Measurements from ENCODE around the gene GPR17.

DNA sequence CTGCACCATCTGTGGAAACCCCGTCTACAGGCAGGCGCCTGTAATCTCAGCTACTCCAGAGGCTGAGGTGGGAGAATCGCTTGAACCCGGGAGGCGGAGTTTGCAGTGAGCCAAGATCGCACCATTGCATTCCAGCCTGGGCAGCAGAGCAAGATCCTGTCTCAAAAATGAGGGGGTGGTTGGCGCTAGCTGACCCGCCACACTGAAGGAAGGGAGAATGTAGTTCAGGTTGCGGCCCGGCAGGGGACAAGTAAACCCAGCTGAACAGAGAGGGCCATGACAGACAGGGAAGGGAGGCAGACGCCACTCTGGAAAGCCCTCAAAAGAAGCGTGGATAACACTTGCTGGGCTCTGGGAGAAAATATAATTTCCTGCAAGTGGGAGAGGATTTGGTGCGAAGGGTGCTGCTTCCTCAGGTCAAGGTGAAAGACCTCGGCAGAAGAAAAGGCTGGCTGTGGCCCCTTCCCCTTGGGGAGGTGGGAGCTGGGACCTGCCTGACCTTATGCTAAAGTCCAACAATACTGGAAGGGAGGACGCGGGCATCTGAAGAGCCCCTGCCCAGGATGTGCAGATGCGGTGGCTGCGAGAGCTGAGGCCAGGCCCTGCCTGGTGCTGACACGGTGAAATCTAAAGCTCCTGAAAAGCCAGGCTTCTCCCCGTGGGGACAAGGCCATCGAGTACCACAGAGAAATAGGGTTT, 51.7 kb downstream of the GPR17 start:
- TF ChIP-seq, protein P1, sequence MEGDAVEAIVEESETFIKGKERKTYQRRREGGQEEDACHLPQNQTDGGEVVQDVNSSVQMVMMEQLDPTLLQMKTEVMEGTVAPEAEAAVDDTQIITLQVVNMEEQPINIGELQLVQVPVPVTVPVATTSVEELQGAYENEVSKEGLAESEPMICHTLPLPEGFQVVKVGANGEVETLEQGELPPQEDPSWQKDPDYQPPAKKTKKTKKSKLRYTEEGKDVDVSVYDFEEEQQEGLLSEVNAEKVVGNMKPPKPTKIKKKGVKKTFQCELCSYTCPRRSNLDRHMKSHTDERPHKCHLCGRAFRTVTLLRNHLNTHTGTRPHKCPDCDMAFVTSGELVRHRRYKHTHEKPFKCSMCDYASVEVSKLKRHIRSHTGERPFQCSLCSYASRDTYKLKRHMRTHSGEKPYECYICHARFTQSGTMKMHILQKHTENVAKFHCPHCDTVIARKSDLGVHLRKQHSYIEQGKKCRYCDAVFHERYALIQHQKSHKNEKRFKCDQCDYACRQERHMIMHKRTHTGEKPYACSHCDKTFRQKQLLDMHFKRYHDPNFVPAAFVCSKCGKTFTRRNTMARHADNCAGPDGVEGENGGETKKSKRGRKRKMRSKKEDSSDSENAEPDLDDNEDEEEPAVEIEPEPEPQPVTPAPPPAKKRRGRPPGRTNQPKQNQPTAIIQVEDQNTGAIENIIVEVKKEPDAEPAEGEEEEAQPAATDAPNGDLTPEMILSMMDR (IDR thresholded peaks at IDR 0.05; ENCODE audit: low read depth, low read length) = no peak
- no peak for TF ChIP-seq EZH2phosphoT487 (IDR thresholded peaks at IDR 0.05; ENCODE audit: low read depth)

All from OCI-LY3 (cell line).